Ishikawa (cell line): ENCODE measurements around the gene CHCHD3.

Experiments used
- CEBPB ChIP-seq: IDR thresholded peaks from 2 replicates; pipeline ENCODE4 v1.6.1; 2012
- CREB1 ChIP-seq: IDR thresholded peaks from 2 replicates; pipeline ENCODE4 v1.6.1; 2012; ENCODE audit warnings: low read depth
- EGR1 ChIP-seq: IDR thresholded peaks from 2 replicates; pipeline ENCODE4 v1.6.1; 2012
- EP300 ChIP-seq: IDR thresholded peaks from 2 replicates; pipeline ENCODE4 v1.6.1; 2012; ENCODE audit warnings: borderline replicate concordance
- FOXM1 ChIP-seq: IDR thresholded peaks from 2 replicates; pipeline ENCODE4 v1.6.1; 2012; ENCODE audit warnings: low read depth, borderline replicate concordance
- NFIC ChIP-seq: IDR thresholded peaks from 2 replicates; pipeline ENCODE4 v1.6.1; 2012
- RAD21 ChIP-seq: IDR thresholded peaks from 2 replicates; pipeline ENCODE4 v1.6.1; 2012; ENCODE audit warnings: low read depth
- TAF1 ChIP-seq: IDR thresholded peaks from 2 replicates; pipeline ENCODE4 v1.6.1; 2012; ENCODE audit warnings: low read depth, mild to moderate bottlenecking
- TCF12 ChIP-seq: IDR thresholded peaks from 2 replicates; pipeline ENCODE4 v1.6.1; 2012; ENCODE audit warnings: low read depth
- TEAD4 ChIP-seq: IDR thresholded peaks from 2 replicates; pipeline ENCODE4 v1.6.1; 2012
- YY1 ChIP-seq: IDR thresholded peaks from 2 replicates; pipeline ENCODE4 v1.6.1; 2012; ENCODE audit warnings: low read depth
- ZBTB7A ChIP-seq: IDR thresholded peaks from 2 replicates; pipeline ENCODE4 v1.6.1; 2012; ENCODE audit warnings: low read depth
- TF ChIP-seq, protein P1 (sequence below): IDR thresholded peaks from 2 replicates; pipeline ENCODE4 v1.6.1; 2012
- TF ChIP-seq, protein P2 (sequence below): IDR thresholded peaks from 2 replicates; pipeline ENCODE4 v1.6.1; 2012
- TF ChIP-seq, protein P3 (sequence below): IDR thresholded peaks from 2 replicates; pipeline ENCODE4 v1.6.1; 2012; ENCODE audit warnings: low read depth, mild to moderate bottlenecking

The CHCHD3 gene

DNA sequence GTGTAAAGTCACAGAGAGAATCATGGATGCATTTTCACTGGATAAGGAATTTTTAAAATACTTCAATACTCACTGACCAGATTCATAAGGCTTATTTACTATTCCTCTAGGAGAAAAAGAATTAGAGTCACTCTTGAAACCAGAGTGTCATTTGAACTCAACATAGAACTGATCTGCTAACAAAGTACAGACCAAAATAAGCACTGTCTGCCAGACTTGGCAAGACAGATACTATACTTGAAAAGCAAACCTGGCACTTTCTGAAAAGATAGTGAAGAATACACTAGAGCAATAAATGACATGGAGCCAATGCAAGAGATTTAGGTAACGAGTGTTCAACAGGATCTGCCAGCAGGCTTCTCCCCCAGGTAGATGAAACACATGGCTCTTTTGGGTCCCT lies 215.3 kb downstream of the CHCHD3 start:
- TF ChIP-seq FOXM1 = no peak
- no peak for TF ChIP-seq CEBPB
- TF ChIP-seq TEAD4 = no peak
- TF ChIP-seq, protein P1, sequence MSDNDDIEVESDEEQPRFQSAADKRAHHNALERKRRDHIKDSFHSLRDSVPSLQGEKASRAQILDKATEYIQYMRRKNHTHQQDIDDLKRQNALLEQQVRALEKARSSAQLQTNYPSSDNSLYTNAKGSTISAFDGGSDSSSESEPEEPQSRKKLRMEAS = no peak
- no peak for TF ChIP-seq NFIC
- no peak for TF ChIP-seq ZBTB7A
- TF ChIP-seq TCF12 = no peak
- no peak for TF ChIP-seq TAF1
- TF ChIP-seq RAD21 = no peak
- TF ChIP-seq EP300 = no peak
- TF ChIP-seq CREB1 = no peak
- TF ChIP-seq, protein P2, sequence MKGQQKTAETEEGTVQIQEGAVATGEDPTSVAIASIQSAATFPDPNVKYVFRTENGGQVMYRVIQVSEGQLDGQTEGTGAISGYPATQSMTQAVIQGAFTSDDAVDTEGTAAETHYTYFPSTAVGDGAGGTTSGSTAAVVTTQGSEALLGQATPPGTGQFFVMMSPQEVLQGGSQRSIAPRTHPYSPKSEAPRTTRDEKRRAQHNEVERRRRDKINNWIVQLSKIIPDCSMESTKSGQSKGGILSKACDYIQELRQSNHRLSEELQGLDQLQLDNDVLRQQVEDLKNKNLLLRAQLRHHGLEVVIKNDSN = no peak

DNA sequence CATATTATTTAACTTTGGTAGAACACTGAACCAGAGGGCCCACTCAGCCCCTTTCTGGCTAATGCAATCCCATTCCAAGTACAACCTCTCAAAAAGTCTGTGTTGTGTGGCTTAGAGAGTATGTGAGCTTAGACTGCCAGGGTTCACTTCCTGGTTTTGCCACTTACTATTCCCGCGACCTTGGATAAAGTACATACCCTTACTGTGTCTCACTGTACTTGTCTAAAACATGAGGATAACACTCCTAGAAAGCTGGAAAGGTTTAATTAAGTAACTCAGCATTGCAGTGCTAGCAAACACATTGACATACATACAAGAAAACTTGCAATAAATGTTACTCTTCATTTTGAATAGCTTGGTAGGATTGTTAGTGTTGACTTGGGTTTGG lies 215.8 kb downstream of the CHCHD3 start:
- TF ChIP-seq EP300 (no peak), EGR1 (no peak), TCF12 (no peak), FOXM1 (no peak), ZBTB7A (no peak), YY1 (no peak), TAF1 (no peak), NFIC (no peak), CREB1 (no peak), TEAD4 (no peak), CEBPB (no peak), RAD21 (no peak)
- TF ChIP-seq, protein P3, sequence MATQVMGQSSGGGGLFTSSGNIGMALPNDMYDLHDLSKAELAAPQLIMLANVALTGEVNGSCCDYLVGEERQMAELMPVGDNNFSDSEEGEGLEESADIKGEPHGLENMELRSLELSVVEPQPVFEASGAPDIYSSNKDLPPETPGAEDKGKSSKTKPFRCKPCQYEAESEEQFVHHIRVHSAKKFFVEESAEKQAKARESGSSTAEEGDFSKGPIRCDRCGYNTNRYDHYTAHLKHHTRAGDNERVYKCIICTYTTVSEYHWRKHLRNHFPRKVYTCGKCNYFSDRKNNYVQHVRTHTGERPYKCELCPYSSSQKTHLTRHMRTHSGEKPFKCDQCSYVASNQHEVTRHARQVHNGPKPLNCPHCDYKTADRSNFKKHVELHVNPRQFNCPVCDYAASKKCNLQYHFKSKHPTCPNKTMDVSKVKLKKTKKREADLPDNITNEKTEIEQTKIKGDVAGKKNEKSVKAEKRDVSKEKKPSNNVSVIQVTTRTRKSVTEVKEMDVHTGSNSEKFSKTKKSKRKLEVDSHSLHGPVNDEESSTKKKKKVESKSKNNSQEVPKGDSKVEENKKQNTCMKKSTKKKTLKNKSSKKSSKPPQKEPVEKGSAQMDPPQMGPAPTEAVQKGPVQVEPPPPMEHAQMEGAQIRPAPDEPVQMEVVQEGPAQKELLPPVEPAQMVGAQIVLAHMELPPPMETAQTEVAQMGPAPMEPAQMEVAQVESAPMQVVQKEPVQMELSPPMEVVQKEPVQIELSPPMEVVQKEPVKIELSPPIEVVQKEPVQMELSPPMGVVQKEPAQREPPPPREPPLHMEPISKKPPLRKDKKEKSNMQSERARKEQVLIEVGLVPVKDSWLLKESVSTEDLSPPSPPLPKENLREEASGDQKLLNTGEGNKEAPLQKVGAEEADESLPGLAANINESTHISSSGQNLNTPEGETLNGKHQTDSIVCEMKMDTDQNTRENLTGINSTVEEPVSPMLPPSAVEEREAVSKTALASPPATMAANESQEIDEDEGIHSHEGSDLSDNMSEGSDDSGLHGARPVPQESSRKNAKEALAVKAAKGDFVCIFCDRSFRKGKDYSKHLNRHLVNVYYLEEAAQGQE = no peak
- TF ChIP-seq, protein P2 = no peak
- TF ChIP-seq, protein P1 = no peak

DNA sequence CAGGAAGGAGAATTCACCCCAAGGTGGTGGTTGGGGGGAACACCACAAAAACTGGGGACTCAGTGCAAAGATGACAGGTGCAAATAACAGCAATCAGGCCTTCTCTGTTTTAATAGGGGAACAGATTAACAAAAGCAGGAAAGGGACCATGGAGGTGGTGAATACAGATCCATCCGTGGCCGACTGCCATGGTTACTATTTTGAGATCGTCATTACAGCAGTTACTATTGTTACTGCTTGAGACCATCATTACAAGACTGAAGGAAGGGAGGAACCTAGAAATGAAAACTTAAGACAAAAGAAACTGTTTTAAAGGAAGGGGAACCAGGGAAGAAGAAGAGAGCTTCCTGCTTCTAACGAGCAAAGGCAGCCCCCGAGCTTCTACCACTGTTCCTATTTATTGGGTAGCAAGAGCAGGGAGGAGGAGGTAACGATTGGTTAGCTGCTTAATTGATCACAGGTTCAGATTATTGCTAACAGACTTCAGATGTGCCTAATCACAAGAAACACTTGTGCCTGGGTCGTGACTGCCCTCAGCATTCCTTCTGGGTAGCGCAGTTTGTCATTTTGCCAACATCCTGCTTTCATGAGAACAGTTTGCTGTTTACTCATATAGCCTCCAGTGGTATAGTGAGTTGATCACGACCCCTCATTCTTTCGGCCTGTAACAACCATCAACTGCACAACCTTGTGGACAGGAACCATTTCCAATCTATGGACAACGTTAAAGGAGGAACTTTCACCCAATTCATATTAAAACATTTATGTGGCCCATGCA lies 216.3 kb downstream of the CHCHD3 start:
- TF ChIP-seq, protein P2 = no peak
- TF ChIP-seq, protein P3 = no peak
- no peak for TF ChIP-seq FOXM1
- TF ChIP-seq TEAD4 = no peak
- no peak for TF ChIP-seq YY1
- no peak for TF ChIP-seq ZBTB7A
- TF ChIP-seq RAD21 = no peak
- no peak for TF ChIP-seq CEBPB
- no peak for TF ChIP-seq CREB1

DNA sequence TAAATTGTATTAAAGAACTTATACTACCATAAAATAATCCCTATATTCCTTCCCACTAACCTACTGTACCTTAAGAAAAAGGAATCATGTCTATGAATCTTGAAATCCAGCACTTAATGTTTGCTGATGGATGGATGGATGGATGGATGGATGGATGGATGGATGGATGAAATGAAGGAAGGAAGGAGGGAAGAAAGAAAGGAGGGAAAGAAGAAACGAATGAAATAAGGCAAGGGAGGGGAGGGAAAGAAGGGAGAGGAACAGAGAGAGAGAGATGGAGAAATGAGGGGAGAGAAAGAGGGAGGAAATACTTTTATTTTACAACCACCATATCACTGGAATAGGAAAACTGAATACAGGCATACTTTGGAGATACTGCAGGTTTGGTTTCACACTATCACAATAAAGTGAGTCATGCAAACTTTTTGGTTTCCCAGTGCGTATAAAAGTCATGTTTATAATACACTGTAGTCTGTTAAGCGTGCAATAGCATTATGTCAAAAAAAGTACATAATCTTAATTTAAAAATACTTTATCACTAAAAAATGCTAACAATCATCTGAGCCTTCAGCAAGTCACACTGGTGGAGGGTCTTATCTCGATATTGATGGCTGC lies 219.8 kb downstream of the CHCHD3 start:
- TF ChIP-seq, protein P1 = no peak
- TF ChIP-seq YY1 (no peak), TAF1 (no peak), CREB1 (no peak), ZBTB7A (no peak), CEBPB (no peak), TCF12 (no peak), NFIC (no peak), TEAD4 (no peak), EP300 (no peak), RAD21 (no peak), FOXM1 (no peak)
- TF ChIP-seq, protein P2 = no peak
- TF ChIP-seq, protein P3 = no peak
